Measurements from ENCODE around the gene ZNF438. TPM values are rescaled to one million over a fixed set of nuclear protein-coding genes. Genes with fewer than 3 reads are reported as not detected.

ZNF438 gene
- total and polyA plus RNA-seq, 2 of the 13 experiments (the other 11 are each of a cell fraction or from before 2014, with no cell fraction given): 0.75 to 0.83 TPM

- CTCF ChIA-PET (ENCODE audit: low intra/inter-chr PET ratio, low total read pairs): no interaction called here
- no peak overlapping the region for H3K4me3 ChIP-seq (replicated peaks in 1 of 3; ENCODE audit: insufficient read depth in 1 of 3, low read depth in 2 of 3, low read length in 3 of 3)
- no peaks in the 10 kb centered on the region for H4K20me1 ChIP-seq (ENCODE audit: insufficient read depth, low read length)
- H3K9me3 ChIP-seq (ENCODE audit: low read length): no peaks in the 10 kb centered on the region
- no TSS peak for BruUV-seq (replicated peaks)
- POLR2A ChIA-PET: no interaction called here
- H3K79me2 ChIP-seq (ENCODE audit: insufficient read depth, low read length): no peaks in the 10 kb centered on the region
- no peak for TF ChIP-seq HNRNPUL1 (IDR thresholded peaks at IDR 0.05; ENCODE audit: low read depth, low read length)
- no peak for TF ChIP-seq NFE2 (CRISPR knock-in tag; IDR thresholded peaks at IDR 0.05)
- 13% methylated on average over 5 of the region's 12 CpGs for whole genome bisulfite sequencing (ENCODE audit: low lambda C conversion rate)
- intact Hi-C loops (cut with micrococcal nuclease; ENCODE audit: unreplicated experiment) (no loop called here), in situ Hi-C loops (cut with HindIII; ENCODE audit: extremely low pct_ligation_motif_present, low pct_unique_long_range_greater_than_20kb) (no loop called here)
- no peak overlapping the region for H3K9ac ChIP-seq (ENCODE audit: insufficient read depth, low read depth, low read length)
- peaks cover 1 to 57% of the 10 kb centered on the region in 2 experiments; a peak in 4 of 5 replicates for H3K27me3 ChIP-seq (ENCODE audit: control insufficient read depth in 1 of 2, insufficient read depth in 2 of 2, low read length in 2 of 2)
- no peak for DNase-seq (ENCODE audit: low spot score)
- no peak for FAIRE-seq
- H3K36me3 ChIP-seq (replicated peaks in 1 of 2; ENCODE audit: control insufficient read depth in 1 of 2, insufficient read depth in 2 of 2, low read length in 2 of 2): no peaks in the 10 kb centered on the region
- no peak overlapping the region for H2AFZ ChIP-seq (ENCODE audit: low read length)
- no peaks in the 10 kb centered on the region for H3K4me1 ChIP-seq (ENCODE audit: insufficient read depth, low read length)
- H3K27ac ChIP-seq (ENCODE audit: extremely low read length, insufficient read depth, low read length): no peak overlapping the region
- ATAC-seq: no peak
- no peak overlapping the region for H3K4me2 ChIP-seq (ENCODE audit: low read depth, low read length)
Measured at GRCh38 chr10:30835146-30835545, 196.5 kb downstream of the ZNF438 start.

DNA sequence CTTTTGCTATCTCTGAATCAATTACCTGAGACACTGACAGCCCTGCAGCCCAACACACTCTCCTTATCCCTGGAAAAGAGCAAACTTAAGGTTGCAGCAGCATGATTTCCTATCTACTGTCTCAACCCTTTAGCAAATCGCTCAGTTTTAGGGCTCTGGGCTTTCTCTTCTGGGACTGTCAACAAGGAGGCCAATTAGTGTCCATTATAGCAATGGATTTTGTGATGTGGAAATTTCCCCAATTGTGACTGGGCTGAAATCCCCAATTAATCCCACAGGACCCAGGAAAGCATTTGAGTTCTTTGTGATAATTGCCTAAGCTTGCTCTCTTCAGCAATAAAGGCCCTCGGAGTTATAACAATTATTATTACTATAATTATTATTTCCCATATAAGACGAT, 197.0 kb downstream of the ZNF438 start:
- intact Hi-C loops (cut with micrococcal nuclease; ENCODE audit: unreplicated experiment): no loop called here
- Histone ChIP-seq H3K79me2 (ENCODE audit: insufficient read depth, low read length) (no peaks in the 10 kb centered on the region), H2AFZ (ENCODE audit: low read length) (no peak overlapping the region), H3K9ac (ENCODE audit: insufficient read depth, low read depth, low read length) (no peak overlapping the region), H3K4me2 (ENCODE audit: low read depth, low read length) (no peak overlapping the region), H3K4me1 (ENCODE audit: insufficient read depth, low read length) (no peaks in the 10 kb centered on the region), H4K20me1 (ENCODE audit: insufficient read depth, low read length) (no peaks in the 10 kb centered on the region), H3K4me3 (replicated peaks in 1 of 3; ENCODE audit: insufficient read depth in 1 of 3, low read depth in 2 of 3, low read length in 3 of 3) (no peak overlapping the region), H3K36me3 (replicated peaks in 1 of 2; ENCODE audit: control insufficient read depth in 1 of 2, insufficient read depth in 2 of 2, low read length in 2 of 2) (no peaks in the 10 kb centered on the region), H3K27me3 (ENCODE audit: control insufficient read depth in 1 of 2, insufficient read depth in 2 of 2, low read length in 2 of 2) (peaks cover 1 to 57% of the 10 kb centered on the region in 2 experiments; a peak in 4 of 5 replicates), H3K27ac (ENCODE audit: extremely low read length, insufficient read depth, low read length) (no peak overlapping the region), H3K9me3 (ENCODE audit: low read length) (no peaks in the 10 kb centered on the region)
- no TSS peak for BruUV-seq (replicated peaks)
- 51% methylated on average over 3 of the region's 3 CpGs for WGBS (ENCODE audit: low lambda C conversion rate)
- ATAC-seq (no peak), FAIRE-seq (no peak), DNase-seq (ENCODE audit: low spot score) (no peak)
- in situ Hi-C loops (cut with HindIII; ENCODE audit: extremely low pct_ligation_motif_present, low pct_unique_long_range_greater_than_20kb): no loop called here
- CTCF ChIA-PET (ENCODE audit: low intra/inter-chr PET ratio, low total read pairs): no interaction called here
- POLR2A ChIA-PET: no interaction called here
- TF ChIP-seq KLF15 (CRISPR knock-in tag; IDR thresholded peaks at IDR 0.05; ENCODE audit: borderline replicate concordance): no peak
- no peak for TF ChIP-seq PTBP1 (IDR thresholded peaks at IDR 0.05; ENCODE audit: low read depth, low read length, poor library complexity, severe bottlenecking)
- TF ChIP-seq ZNF773 (CRISPR knock-in tag; IDR thresholded peaks at IDR 0.05; ENCODE audit: borderline replicate concordance): no peak
- TF ChIP-seq TFAP4 (IDR thresholded peaks at IDR 0.05; ENCODE audit: borderline replicate concordance, low read depth): no peak
- TF ChIP-seq SIX1 (CRISPR knock-in tag; IDR thresholded peaks at IDR 0.05; ENCODE audit: borderline replicate concordance): no peak
- no peak for TF ChIP-seq JUN (CRISPR knock-in tag; IDR thresholded peaks at IDR 0.05)
- no peak for TF ChIP-seq ZNF276 (CRISPR knock-in tag; IDR thresholded peaks at IDR 0.05; ENCODE audit: low read depth)
- no peak for TF ChIP-seq ARNTL (CRISPR knock-in tag; IDR thresholded peaks at IDR 0.05)
- TF ChIP-seq ZNF572 (CRISPR knock-in tag; IDR thresholded peaks at IDR 0.05): no peak
- TF ChIP-seq CREB3 (CRISPR knock-in tag; IDR thresholded peaks at IDR 0.05): no peak
- no peak for TF ChIP-seq HDAC1 (CRISPR knock-in tag; IDR thresholded peaks at IDR 0.05)
- TF ChIP-seq CHD4 (IDR thresholded peaks at IDR 0.05; ENCODE audit: borderline replicate concordance, low read length): no peak
- TF ChIP-seq ZNF883 (CRISPR knock-in tag; IDR thresholded peaks at IDR 0.05; ENCODE audit: not compliant biosample characterization): no peak
- no peak for TF ChIP-seq NFKBIZ (CRISPR knock-in tag; IDR thresholded peaks at IDR 0.05)

Measured in HepG2 (cell line).